Caco-2 (cell line): ENCODE data around the gene FRMD4A. TPM values are rescaled to one million over a fixed set of nuclear protein-coding genes. Genes with fewer than 3 reads are reported as not detected.

Experiments used
- BruUV-seq: library from RNA; stranded (reverse); fragments of 400-500 nt; replicated peaks from 2 replicates; lab custom pipeline; 2021; lab: Mats Ljungman, UMichigan
- CTCF ChIA-PET: fragments of 300-600 bp; sonication (Branson Sonifier 250); formaldehyde crosslinking; loops from one replicate; lab custom pipeline; 2022; ENCODE audit warnings: antibody characterized with exemption; lab: Charles Lee
- POLR2A ChIA-PET: fragments of 300-600 bp; sonication (Branson Sonifier 250); formaldehyde crosslinking; loops from one replicate; lab custom pipeline; 2022; ENCODE audit warnings: antibody characterized with exemption; lab: Charles Lee
- DNase-seq, 2 experiments: peaks; one replicate each; pipeline versions ENCODE4 v3.0.0 to v3.0.0-alpha.2; 2020 to 2022
- H3K27me3 ChIP-seq: replicated peaks from 2 replicates; pipeline ENCODE4 v1.6.0; 2011; ENCODE audit warnings: low read length; ENCODE audit not compliant: control insufficient read depth, insufficient read depth
- H3K36me3 ChIP-seq: 2 replicates; pipeline ENCODE4 v1.5.1; 2011; ENCODE audit warnings: low read length; ENCODE audit not compliant: control insufficient read depth, insufficient read depth
- H3K4me1 ChIP-seq: fragments of 250-450 bp; sonication (Bioruptor Pico); 2 replicates; pipeline ENCODE4 v1.5.1; 2020; ENCODE audit warnings: mild to moderate bottlenecking
- H3K4me3 ChIP-seq: 2 replicates; pipeline ENCODE4 v1.5.1; 2011; ENCODE audit warnings: low read depth, mild to moderate bottlenecking, control low read depth, low read length
- H3K9me3 ChIP-seq: fragments of 250-450 bp; sonication (Bioruptor Pico); 2 replicates; pipeline ENCODE4 v1.5.1; 2020; ENCODE audit warnings: mild to moderate bottlenecking, moderate library complexity
- H3K27ac Mint-ChIP-seq: one replicate; pipeline ENCODE4 v1.8.0; 2022; ENCODE audit warnings: mixed read lengths; ENCODE audit not compliant: unreplicated experiment
- H3K27me3 Mint-ChIP-seq: one replicate; pipeline ENCODE4 v1.8.0; 2022; ENCODE audit warnings: mixed read lengths; ENCODE audit not compliant: insufficient read depth, unreplicated experiment
- H3K36me3 Mint-ChIP-seq: one replicate; pipeline ENCODE4 v1.8.0; 2022; ENCODE audit warnings: mild to moderate bottlenecking, mixed read lengths; ENCODE audit not compliant: insufficient read depth, unreplicated experiment
- H3K4me1 Mint-ChIP-seq: one replicate; pipeline ENCODE4 v1.8.0; 2022; ENCODE audit warnings: low read depth, mixed read lengths; ENCODE audit not compliant: unreplicated experiment
- H3K4me3 Mint-ChIP-seq: one replicate; pipeline ENCODE4 v1.8.0; 2022; ENCODE audit warnings: mild to moderate bottlenecking, moderate library complexity, mixed read lengths; ENCODE audit not compliant: unreplicated experiment
- H3K9me3 Mint-ChIP-seq: one replicate; pipeline ENCODE4 v1.8.0; 2022; ENCODE audit warnings: mixed read lengths; ENCODE audit not compliant: unreplicated experiment
- intact Hi-C: fragments of 100-400 bp; cut with micrococcal nuclease; formaldehyde crosslinking; loops from one replicate; pipeline ENCODE4 v1.10.0; 2022; ENCODE audit not compliant: unreplicated experiment
- total RNA-seq: library from RNA; stranded (reverse); gene quantifications from 2 replicates; pipeline ENCODE4 v1.2.3, GENCODE V29; 2022
- TF ChIP-seq, protein P1 (sequence below), 2 experiments: fragments of 200-600 bp in 1 of 2; IDR thresholded peaks; 1 replicate in 1 of 2; 2 replicates in 1 of 2; pipeline versions ENCODE4 v1.5.1 to v1.8.0; 2011 to 2022; ENCODE audit warnings: antibody characterized with exemption in 1 of 2, control low read depth in 1 of 2, inconsistent platforms in 1 of 2, low read depth in 1 of 2, low read length in 1 of 2, mild to moderate bottlenecking in 1 of 2, moderate library complexity in 1 of 2; ENCODE audit not compliant: insufficient read depth in 1 of 2, severe bottlenecking in 1 of 2, unreplicated experiment in 1 of 2

The FRMD4A gene
- total RNA-seq, 1 experiment from 2014 or later: 52.1 TPM

DNA sequence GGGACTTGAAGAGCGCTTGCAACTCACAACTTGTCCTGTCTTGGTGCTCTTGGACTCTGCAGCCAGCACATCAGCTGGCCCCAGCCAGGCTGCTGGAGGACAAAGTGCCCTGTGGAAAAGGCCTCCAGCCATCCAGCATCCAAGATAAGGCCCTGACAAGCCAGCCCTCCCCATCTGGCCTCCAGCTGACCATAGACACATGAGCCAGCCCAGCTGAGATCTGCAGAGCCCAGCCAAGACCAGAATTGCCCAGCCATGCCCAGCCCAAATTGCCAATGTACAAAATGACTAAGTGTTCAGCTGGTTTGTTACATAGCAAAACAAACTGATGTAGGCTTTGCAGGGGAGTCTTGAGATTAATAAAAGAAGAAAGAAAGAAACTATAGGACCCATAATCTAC lies 36.0 kb upstream of the FRMD4A start:
- intact Hi-C loops: no loop called here
- Mint-ChIP-seq H3K4me1 (peaks cover 6% of the 10 kb centered on the region), H3K27ac (no peak overlapping the region), H3K9me3 (no peaks in the 10 kb centered on the region), H3K4me3 (no peak overlapping the region), H3K36me3 (no peaks in the 10 kb centered on the region), H3K27me3 (peaks cover 2% of the 10 kb centered on the region)
- no peaks in the 10 kb centered on the region for H3K27me3 ChIP-seq
- BruUV-seq: no TSS peak
- TF ChIP-seq, protein P1, sequence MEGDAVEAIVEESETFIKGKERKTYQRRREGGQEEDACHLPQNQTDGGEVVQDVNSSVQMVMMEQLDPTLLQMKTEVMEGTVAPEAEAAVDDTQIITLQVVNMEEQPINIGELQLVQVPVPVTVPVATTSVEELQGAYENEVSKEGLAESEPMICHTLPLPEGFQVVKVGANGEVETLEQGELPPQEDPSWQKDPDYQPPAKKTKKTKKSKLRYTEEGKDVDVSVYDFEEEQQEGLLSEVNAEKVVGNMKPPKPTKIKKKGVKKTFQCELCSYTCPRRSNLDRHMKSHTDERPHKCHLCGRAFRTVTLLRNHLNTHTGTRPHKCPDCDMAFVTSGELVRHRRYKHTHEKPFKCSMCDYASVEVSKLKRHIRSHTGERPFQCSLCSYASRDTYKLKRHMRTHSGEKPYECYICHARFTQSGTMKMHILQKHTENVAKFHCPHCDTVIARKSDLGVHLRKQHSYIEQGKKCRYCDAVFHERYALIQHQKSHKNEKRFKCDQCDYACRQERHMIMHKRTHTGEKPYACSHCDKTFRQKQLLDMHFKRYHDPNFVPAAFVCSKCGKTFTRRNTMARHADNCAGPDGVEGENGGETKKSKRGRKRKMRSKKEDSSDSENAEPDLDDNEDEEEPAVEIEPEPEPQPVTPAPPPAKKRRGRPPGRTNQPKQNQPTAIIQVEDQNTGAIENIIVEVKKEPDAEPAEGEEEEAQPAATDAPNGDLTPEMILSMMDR (IDR thresholded peaks at IDR 0.05; ENCODE audit: insufficient read depth in 1 of 2, low read depth in 1 of 2, low read length in 1 of 2, severe bottlenecking in 1 of 2, unreplicated experiment in 1 of 2): no peak
- H3K36me3 ChIP-seq: no peaks in the 10 kb centered on the region
- H3K9me3 ChIP-seq: no peaks in the 10 kb centered on the region
- ChIA-PET POLR2A (no interaction called here), CTCF (no interaction called here)
- H3K4me1 ChIP-seq: no peaks in the 10 kb centered on the region
- DNase-seq: no peak
- H3K4me3 ChIP-seq: no peak overlapping the region

DNA sequence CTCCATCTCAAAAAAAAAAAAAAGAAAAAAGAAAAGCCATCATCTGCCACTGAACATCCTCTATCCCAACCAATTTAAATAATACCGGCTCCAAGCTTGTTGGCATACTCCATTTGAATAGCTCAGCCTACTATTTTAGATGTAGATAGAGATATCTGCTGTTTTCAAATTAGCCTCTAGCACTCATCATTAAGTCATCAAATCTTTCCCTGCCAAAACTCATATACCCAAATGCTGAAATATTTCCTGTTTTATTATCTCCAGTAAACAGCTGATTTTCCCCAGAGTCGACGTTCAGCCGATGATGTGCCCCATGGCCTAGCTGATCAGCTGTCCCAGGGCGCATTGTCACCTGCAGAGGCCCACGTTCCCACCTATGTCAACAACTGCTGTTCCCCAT lies 34.5 kb upstream of the FRMD4A start:
- Histone ChIP-seq H3K4me3 (no peak overlapping the region), H3K4me1 (no peaks in the 10 kb centered on the region), H3K27me3 (no peaks in the 10 kb centered on the region), H3K9me3 (no peaks in the 10 kb centered on the region), H3K36me3 (no peaks in the 10 kb centered on the region)
- DNase-seq: no peak
- Mint-ChIP-seq H3K27me3 (peaks cover 2% of the 10 kb centered on the region), H3K4me3 (no peak overlapping the region), H3K27ac (no peak overlapping the region), H3K9me3 (no peaks in the 10 kb centered on the region), H3K36me3 (no peaks in the 10 kb centered on the region), H3K4me1 (peaks cover 6% of the 10 kb centered on the region)
- ChIA-PET POLR2A (no interaction called here), CTCF (no interaction called here)
- TF ChIP-seq, protein P1 (IDR thresholded peaks at IDR 0.05; ENCODE audit: insufficient read depth in 1 of 2, low read depth in 1 of 2, low read length in 1 of 2, severe bottlenecking in 1 of 2, unreplicated experiment in 1 of 2): no peak
- no TSS peak for BruUV-seq
- intact Hi-C loops: no loop called here

DNA sequence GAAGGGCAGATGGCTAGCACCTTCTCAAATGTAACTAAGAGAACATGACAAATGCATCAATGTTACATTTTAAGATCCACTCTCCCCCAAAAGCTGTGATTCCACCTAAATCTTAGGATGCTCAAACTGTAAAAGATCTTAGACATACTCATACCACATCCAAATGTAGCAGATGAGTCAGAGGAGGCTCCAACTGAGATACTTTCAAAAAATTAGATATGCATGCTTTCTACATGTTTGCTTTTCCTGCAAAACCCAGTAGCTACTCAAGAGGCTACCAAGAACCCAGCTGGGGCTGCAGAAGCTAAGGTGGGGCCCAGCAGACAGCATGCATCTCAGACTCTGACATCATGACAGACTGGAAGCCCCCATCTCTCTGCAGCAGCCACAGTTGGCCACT lies 31.4 kb upstream of the FRMD4A start:
- DNase-seq: no peak
- no TSS peak for BruUV-seq
- POLR2A ChIA-PET: no interaction called here
- no peaks in the 10 kb centered on the region for H3K9me3 ChIP-seq
- no peak overlapping the region for H3K4me3 ChIP-seq
- Mint-ChIP-seq H3K27me3 (peaks cover 2% of the 10 kb centered on the region), H3K36me3 (no peaks in the 10 kb centered on the region), H3K4me3 (no peak overlapping the region), H3K27ac (no peak overlapping the region), H3K4me1 (no peaks in the 10 kb centered on the region), H3K9me3 (no peaks in the 10 kb centered on the region)
- H3K4me1 ChIP-seq: no peaks in the 10 kb centered on the region
- CTCF ChIA-PET: no interaction called here
- intact Hi-C loops: no loop called here
- H3K27me3 ChIP-seq: no peaks in the 10 kb centered on the region
- H3K36me3 ChIP-seq: no peaks in the 10 kb centered on the region
- TF ChIP-seq, protein P1 (IDR thresholded peaks at IDR 0.05; ENCODE audit: insufficient read depth in 1 of 2, low read depth in 1 of 2, low read length in 1 of 2, severe bottlenecking in 1 of 2, unreplicated experiment in 1 of 2): no peak
